Panc1 (cell line): ENCODE measurements around the gene CEP68.

Experiments
- POLR2AphosphoS5 ChIP-seq: IDR thresholded peaks from 2 replicates; pipeline ENCODE4 v1.6.1; 2012; ENCODE audit warnings: mild to moderate bottlenecking, low read depth, low read length, moderate library complexity
- SIN3A ChIP-seq: IDR thresholded peaks from 2 replicates; pipeline ENCODE4 v1.6.1; 2012; ENCODE audit warnings: low read depth, mild to moderate bottlenecking, low read length, moderate library complexity, borderline replicate concordance; ENCODE audit not compliant: insufficient read depth
- TCF7L2 ChIP-seq: IDR thresholded peaks from 2 replicates; pipeline ENCODE4 v1.6.1; 2011; ENCODE audit warnings: mild to moderate bottlenecking, low read depth, low read length, inconsistent platforms
- TF ChIP-seq, protein P1 (sequence below): fragments of 450-650 bp; IDR thresholded peaks from 2 replicates; pipeline ENCODE4 v1.5.1; 2017; ENCODE audit warnings: mild to moderate bottlenecking

GRCh38 chr2:65027616-65028244 lies 28.5 kb upstream of the CEP68 start:
- TF ChIP-seq, protein P1, sequence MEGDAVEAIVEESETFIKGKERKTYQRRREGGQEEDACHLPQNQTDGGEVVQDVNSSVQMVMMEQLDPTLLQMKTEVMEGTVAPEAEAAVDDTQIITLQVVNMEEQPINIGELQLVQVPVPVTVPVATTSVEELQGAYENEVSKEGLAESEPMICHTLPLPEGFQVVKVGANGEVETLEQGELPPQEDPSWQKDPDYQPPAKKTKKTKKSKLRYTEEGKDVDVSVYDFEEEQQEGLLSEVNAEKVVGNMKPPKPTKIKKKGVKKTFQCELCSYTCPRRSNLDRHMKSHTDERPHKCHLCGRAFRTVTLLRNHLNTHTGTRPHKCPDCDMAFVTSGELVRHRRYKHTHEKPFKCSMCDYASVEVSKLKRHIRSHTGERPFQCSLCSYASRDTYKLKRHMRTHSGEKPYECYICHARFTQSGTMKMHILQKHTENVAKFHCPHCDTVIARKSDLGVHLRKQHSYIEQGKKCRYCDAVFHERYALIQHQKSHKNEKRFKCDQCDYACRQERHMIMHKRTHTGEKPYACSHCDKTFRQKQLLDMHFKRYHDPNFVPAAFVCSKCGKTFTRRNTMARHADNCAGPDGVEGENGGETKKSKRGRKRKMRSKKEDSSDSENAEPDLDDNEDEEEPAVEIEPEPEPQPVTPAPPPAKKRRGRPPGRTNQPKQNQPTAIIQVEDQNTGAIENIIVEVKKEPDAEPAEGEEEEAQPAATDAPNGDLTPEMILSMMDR = no peak
- TF ChIP-seq POLR2AphosphoS5 (no peak), SIN3A (no peak), TCF7L2 (no peak)
